ENCODE results near the gene WNT9B. TPM values are rescaled to one million over a fixed set of nuclear protein-coding genes. Genes with fewer than 3 reads are reported as not detected.

The WNT9B gene
- total RNA-seq, 1 donor from 2014 or later, result 0.42 TPM

DNA sequence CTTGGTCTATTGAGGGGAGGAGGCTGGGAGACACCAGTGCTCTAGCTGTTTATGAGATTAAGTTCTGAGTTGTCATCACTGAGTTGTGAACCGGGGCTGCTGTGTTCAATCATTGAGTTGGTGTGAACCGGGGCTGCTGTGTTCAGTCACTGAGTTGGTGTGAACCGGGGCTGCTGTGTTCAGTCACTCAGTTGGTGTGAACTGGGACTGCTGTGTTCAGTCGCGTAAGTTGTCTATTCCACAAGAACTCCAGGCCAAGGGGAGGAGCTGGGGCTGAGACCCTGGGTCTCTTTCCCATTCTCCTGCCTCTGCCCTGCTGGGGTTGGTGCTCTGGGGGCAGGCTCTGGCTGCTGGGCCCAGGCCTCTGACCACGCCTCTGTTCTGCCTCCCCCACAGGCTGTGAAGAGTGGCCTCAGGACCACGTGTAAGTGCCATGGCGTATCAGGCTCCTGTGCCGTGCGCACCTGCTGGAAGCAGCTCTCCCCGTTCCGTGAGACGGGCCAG lies 24.5 kb downstream of the WNT9B start:
- intact Hi-C loops (cut with micrococcal nuclease), result no loop called here
- DNase-seq, result no peak
- ATAC-seq, result no peak

DNA sequence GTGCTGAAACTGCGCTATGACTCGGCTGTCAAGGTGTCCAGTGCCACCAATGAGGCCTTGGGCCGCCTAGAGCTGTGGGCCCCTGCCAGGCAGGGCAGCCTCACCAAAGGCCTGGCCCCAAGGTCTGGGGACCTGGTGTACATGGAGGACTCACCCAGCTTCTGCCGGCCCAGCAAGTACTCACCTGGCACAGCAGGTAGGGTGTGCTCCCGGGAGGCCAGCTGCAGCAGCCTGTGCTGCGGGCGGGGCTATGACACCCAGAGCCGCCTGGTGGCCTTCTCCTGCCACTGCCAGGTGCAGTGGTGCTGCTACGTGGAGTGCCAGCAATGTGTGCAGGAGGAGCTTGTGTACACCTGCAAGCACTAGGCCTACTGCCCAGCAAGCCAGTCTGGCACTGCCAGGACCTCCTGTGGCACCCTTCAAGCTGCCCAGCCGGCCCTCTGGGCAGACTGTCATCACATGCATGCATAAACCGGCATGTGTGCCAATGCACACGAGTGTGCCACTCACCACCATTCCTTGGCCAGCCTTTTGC lies 25.0 kb downstream of the WNT9B start:
- no peak for DNase-seq
- intact Hi-C loops (cut with micrococcal nuclease), result no loop called here
- peak; percentile 19 for ATAC-seq

DNA sequence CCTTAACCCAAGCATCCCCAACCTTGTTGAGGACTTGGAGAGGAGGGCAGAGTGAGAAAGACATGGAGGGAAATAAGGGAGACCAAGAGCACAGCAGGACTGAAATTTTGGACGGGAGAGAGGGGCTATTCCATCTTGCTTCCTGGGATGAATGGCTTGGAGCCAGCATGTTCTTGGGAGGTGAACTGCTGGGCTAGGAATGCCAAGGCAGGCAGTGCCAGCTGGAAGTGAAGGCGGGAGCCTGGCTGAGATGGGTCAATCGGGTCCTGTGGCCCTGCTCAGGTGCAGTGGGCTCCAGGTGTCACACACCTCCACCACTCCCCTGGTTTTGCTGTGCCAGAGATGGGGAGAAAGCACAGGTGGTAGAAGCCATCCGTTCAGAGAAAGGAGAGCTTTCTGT lies 25.5 kb downstream of the WNT9B start:
- intact Hi-C loops (cut with micrococcal nuclease), result no loop called here
- no peak for DNase-seq
- no peak for ATAC-seq

DNA sequence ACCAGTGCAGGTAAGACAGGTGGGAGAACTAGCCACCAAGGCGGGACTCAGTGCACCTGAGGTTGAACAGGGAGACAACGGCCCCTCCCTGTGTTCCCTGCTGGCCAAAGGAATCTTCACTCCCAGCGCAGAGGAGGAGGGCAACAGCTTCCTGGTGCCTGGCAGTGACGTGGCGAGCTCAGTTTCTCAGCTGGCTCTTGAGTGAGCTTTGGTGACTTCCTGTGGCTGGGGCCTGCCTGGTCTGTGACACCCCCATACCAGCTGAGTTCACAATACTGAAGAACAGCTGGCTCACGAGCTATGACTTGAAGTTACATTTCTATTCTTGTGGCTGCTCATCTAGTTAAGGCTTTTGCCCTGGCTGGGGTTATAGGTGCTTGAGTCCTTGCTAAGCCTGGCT lies 26.1 kb downstream of the WNT9B start:
- DNase-seq, result peak; percentile 44
- intact Hi-C loops (cut with micrococcal nuclease), result no loop called here
- ATAC-seq, result peak; percentile 47

DNA sequence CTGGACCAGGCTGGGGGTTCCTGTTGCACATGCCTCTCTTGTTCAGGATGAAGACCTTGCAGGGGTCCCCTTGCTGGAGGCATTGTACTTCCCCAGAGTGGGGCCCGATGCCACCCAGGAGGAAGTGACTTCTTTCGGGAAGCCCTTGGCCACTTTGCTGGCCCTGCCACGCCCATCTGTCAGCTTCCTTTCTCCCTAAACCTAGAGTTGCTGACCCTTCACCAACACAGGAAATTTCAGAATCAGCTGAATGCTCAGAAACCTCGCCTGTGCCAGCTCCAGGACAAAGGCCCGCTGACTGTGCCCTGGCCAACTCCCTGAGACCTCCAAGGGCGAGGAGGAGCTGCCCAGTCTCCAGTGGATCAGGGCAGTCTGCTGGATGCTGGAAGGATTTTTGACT lies 26.7 kb downstream of the WNT9B start:
- ATAC-seq (peak; percentile 81), DNase-seq (peak; percentile 64)
- intact Hi-C loops (cut with micrococcal nuclease), result no loop called here

DNA sequence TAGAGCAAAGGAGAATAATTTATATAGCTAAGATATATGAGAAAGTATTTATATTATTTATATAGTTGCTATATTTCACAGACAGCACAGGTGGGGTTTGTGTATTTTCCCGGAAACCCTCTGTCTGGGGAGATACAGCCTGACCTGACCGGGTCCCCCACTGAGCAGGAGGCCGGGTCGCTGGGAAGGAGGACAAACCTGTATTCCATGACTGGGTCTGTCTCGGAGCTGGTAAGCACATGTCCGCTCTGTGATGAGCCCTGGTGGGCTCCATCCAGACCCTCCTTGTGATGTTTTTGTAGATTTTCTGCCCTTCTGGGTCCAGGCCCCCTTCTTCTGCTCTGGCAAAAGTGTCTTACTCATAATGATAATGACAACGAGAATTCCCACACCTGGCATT lies 27.7 kb downstream of the WNT9B start:
- intact Hi-C loops (cut with micrococcal nuclease), result no loop called here
- DNase-seq (no peak), ATAC-seq (no peak)

DNA sequence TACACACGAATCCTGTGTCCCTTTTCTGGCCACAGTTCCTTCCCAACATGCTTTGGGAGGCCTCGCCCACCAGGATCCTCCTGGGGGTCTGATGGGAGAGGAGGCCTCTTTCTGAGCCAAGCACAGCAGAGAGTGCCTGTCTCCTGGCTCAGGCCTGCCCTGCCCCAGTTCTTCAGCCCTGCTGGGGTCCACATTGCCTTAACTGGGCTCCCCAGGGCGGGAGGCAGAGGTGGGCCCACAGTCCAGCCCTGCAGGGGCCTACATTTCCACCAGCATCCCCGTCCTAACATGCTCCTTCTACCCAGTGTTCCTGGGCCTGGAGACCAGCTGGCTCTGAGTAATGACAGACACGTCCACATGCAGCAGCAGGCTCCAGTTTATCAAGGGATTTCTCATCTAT lies 29.6 kb downstream of the WNT9B start:
- intact Hi-C loops (cut with micrococcal nuclease), result no loop called here
- ATAC-seq, result no peak

DNA sequence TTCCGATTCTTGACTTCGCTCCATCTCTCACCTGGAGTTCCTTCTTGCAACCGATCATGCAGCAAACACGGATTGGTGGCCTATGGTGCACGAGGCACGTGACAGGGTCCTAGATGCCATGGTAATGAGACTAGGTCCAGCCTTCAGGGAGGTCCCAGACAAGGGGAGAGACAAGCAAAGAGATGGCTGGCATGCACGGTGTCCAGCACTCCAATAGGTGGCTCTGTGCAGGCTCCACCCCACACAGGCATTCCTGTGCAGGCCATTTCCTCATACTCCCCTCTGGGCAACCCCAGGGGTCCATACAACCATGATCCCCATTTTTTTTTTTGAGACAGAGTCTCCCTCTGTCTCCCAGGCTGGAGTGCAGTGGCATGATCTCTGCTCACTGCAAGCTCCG lies 31.3 kb downstream of the WNT9B start:
- ATAC-seq, result no peak
- intact Hi-C loops (cut with micrococcal nuclease), result no loop called here
- DNase-seq, result no peak

More for the DNA sequence above, 29.6 kb downstream of the WNT9B start:
- DNase-seq, result no peak

DNA sequence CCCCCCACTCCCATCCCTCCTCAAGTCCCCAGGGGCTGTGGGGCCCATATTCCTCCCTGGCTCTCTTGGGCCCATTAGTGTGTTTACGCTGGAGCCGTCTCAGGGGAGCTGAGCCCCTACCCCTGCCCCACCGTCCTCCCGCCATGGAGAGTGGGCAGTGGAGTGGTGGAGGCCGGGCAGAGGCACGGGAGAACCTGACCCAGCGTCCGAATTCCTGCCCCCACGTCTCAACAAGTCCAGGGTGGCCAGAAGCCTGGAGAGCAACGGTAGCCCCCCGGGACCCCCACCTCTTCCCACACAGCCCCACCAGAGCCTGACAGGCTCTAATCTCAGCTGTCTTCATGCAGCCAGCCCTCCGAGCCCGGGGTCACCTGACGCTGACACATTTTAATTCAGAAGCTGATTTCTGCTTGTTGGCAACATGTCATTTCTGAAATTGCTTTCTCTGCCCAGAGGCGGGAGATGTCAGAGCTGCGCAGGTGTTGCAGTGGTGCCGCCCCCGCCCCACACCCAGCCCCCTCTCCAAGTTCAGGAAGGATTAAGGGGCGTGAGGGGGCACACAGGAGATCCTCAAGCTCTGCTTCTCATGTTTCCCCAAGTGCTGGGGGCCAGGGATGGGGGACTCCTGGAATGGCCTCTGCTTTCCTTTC lies 32.6 kb downstream of the WNT9B start:
- DNase-seq (no peak), ATAC-seq (no peak)
- intact Hi-C loops (cut with micrococcal nuclease), result no loop called here

DNA sequence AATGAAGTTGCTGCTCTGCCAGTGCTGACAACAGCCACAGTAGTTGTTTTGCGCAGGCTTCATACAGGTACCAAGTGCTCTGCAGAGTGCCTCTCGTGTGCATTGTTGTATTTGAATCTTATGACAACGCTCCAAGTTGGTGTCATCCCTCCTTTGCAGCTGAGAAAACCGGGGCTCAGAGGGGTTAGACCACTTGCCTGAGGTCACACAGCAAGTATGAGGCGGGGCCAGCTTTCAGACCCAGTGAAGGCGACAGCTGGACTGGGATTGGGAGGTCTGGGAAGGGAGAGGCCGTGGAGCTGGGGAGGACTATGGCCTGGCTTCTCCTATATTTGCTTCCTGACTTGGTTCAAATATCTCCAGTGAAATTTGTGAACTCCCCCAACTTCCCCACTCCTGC lies 33.2 kb downstream of the WNT9B start:
- ATAC-seq, result no peak
- intact Hi-C loops (cut with micrococcal nuclease), result no loop called here
- no peak for DNase-seq

DNA sequence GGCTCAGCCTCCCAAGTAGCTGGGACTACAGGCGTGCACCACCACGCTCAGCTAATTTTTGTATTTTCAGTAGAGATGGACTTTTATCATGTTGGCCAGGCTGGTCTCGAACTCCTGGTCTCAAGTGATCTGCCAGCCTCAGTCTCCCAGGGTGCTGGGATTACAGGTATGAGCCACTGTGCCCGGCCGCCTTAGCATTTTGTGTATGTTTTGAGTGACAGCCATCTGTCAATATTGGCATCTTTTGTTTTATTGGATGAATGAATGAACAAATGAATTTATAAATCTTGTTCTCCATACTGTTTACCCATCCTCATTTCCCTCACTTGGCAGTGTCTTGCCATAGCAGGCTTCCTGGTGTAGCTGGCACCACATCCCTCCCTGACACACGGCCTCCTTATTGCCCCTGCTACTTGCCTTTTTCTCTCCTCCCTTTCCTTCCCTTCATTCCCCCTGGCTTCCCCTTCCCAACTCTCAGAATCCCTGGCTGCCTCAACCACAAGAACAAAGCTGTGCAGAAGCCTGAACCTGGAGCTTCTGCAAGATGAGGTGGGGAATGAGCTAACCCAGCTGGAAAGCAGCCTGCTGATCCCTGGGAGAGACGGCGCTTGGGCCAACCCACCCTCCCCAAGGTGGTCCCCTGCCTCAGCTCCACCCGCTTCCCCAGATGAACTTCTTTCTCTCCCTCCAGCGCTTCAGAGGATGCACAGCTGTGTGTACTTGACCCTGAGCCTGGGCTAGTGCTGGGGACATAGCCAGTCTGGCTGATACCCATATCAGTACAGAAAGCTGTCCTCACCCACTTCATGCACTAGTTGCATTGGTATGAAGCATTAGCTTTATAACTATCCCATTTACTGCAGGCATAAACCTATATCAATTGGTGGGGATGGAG lies 34.3 kb downstream of the WNT9B start:
- DNase-seq (no peak), ATAC-seq (peak; percentile 27)
- intact Hi-C loops (cut with micrococcal nuclease), result no loop called here

DNA sequence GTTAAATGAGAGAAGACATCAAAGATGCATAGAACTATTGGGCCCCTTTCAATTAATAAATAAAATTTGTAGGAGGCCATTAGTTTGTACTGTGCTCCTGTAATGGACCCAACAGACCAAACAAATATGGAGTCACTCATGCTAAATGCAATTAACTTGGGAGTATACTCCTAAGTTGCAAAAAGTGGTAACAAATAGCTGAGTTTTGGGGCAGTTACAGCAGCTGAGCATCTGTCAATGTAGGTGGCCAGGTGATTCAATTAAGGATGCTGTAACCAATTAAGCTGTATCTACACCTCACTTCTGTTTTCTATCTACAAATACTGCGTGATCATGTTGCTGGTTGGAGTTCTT lies 34.9 kb downstream of the WNT9B start:
- DNase-seq (no peak), ATAC-seq (no peak)
- intact Hi-C loops (cut with micrococcal nuclease), result no loop called here

DNA sequence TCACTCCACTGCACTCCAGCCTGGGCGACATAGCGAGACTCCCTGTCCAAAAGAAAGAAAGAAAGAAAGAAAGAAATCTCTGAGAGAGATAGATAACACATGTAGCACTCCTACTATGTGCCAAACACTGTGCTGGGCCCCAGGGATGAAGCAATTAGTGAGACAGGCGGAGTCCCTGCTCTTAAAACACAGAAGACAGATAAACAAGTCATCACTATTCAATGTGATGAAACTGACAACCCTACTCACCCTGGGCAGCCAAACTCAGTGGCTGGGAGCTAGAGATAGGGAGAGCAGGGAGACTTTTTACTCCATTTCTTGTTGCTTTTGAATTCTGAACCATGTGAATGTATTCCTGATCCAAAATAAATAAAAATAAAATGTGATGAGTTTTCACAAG lies 36.3 kb downstream of the WNT9B start:
- DNase-seq (no peak), ATAC-seq (no peak)

DNA sequence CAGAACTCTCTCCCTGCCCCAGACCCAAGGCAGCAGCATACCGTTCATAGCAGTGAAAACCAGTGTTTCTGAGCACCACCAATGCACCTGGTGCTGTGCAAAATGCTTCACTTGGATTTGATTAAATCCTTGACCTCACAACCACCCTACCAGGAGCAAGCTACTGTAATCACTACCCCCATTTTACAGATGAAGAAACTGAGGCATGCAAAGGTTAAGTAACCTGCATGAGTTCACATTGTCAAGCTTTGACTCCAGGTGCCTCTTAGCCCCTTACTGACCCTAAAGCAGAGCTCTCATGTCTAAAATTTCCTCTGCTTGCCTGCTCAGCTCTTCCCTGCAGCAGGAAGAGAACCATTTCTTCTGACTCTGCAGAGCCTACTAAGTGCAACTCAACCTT lies 37.3 kb downstream of the WNT9B start:
- no peak for DNase-seq
- intact Hi-C loops (cut with micrococcal nuclease), result no loop called here
- no peak for ATAC-seq

More for the DNA sequence above, 36.3 kb downstream of the WNT9B start:
- intact Hi-C loops (cut with micrococcal nuclease), result no loop called here

DNA sequence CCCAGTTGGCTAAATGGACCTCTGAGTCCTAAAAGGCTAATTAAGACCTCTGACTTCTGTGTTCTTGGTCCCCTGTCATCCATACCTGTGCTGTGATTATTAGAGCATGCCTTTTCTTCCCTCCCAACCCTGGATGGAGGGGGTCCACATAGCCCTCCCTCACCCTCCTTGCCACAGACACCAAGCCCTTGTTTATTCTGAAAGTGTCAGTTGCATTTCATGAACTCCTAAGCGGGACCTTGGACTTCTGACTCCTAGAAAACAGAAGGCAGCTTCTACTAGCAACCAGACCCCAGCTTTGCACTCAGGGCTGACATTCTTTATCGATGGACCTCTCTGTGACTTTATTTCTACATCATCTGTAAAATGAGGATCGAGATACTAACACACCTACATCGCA lies 38.1 kb downstream of the WNT9B start:
- no peak for DNase-seq
- intact Hi-C loops (cut with micrococcal nuclease), result no loop called here
- ATAC-seq, result no peak

DNA sequence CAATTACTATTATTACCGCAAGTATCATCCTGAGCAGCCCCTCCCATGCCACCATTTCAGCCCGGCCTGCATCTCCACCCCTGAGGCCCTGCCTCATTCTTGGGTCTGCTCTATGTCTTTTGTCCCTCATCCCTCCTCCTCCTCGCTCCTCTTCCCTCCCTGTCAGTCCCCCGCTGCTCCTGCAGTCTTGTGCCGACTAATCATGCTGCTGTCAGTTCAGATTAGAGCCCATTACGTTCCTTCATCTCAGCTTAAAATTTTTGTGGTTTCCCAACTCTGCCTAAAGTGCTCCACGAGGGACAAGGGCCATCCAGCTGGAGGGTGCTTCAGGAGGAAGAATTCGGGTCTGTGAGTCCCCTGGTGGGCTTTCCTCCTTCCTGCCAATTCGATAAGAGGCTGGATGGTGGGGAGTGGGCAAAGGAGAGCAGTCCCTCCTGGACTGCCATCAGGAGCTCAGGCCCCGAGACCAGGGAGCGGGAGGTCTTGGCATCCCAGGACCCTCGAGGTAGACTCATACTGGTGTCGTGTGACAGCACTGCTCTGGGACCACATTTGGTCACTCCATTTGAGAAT lies 38.7 kb downstream of the WNT9B start:
- DNase-seq (no peak), ATAC-seq (no peak)
- intact Hi-C loops (cut with micrococcal nuclease), result no loop called here

DNA sequence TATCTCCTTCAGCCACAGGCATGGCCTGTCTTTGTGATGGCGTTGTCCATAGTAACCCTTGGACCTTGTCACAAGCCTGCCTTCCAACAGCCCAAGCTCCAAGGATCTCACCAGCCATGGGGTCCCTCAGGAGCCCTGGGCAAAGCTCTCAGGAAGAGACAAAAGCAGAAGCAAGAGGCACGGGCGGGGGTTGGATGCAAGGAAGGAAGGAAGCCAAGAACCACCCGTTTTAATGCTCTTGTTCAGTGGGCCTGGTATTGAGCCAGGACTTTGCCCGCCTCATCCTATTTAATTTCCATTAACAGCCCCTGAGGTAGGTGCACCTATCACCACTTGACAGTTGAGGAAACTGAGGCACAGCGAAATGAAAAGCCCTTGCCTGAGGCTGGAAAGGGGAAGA lies 39.3 kb downstream of the WNT9B start:
- no peak for ATAC-seq
- intact Hi-C loops (cut with micrococcal nuclease), result no loop called here
- no peak for DNase-seq

DNA sequence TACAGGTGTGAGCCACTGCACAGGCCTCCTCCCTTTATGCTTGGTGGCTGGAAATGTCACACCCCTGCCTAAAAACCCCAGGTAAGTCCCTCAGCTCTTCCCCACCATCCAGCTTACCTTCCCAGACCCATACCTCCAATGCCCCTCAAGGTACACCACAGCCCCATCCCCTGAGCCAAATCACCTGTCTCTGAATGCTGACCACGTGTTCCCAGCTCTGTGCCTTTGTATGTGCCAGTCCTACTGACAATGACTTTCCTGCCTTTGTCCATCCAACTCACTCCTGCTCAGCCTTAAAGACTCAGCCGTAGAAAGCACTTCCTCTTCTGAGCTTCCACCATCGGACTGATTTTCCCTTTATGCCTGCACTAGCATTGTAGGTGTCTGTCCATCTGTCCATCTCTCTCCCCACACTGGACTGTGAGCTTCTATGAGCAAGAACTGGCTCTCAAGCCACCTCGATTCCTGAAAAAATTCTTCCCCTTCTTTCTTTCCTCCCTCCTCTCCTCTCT lies 40.9 kb downstream of the WNT9B start:
- DNase-seq (no peak), ATAC-seq (no peak)
- intact Hi-C loops (cut with micrococcal nuclease), result no loop called here

DNA sequence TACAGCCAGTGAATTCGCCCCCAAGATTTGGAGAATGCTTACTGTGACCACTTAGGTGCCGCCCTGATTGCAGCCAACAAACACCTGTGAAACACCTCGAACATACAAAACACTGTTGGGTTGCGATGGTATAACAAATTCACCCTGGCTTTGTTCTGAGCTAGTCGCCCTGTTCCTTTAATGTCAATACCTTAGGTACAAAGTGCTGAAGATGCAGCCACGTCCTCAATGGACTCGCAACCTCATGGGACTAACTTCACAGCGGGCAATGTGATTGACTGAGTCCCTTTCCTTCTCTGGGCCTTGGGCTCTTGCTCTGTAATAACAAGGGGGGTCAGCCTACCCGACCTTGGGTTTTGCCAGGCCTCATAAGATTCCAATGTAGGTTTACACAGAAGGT lies 42.6 kb downstream of the WNT9B start:
- no peak for ATAC-seq
- intact Hi-C loops (cut with micrococcal nuclease), result no loop called here

More for the DNA sequence above, 42.6 kb downstream of the WNT9B start:
- no peak for DNase-seq

Measured in left ventricle myocardium superior (tissue), 1 donor.